Measurements from ENCODE around the gene DGLUCY.

DGLUCY gene

DNA sequence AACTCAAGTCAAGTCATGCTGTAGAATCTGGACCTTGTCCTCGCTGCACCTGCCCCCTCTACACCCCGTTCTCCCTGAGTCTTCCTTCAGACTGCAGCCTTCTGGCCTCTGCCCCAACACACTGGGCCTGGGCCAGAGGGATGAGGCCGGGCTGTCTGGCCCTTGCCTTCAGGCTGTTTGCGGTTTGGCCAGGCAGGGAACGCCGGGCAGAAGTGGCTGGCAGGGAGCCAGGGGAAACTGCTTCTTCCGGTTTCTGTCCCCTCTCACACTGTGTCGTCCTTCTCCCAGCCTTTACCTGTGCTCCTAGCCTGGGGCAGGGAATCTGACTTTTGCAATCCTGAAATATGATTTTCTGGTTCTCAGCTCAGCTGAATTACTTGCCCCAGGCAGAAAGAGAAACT is 13.5 kb downstream of the DGLUCY start:
- in situ Hi-C loops (cut with HindIII; ENCODE audit: low pct_ligation_motif_present, low pct_unique_long_range_greater_than_20kb, low sequenced_read_pairs): no loop called here
- DNase-seq: no peak

DNA sequence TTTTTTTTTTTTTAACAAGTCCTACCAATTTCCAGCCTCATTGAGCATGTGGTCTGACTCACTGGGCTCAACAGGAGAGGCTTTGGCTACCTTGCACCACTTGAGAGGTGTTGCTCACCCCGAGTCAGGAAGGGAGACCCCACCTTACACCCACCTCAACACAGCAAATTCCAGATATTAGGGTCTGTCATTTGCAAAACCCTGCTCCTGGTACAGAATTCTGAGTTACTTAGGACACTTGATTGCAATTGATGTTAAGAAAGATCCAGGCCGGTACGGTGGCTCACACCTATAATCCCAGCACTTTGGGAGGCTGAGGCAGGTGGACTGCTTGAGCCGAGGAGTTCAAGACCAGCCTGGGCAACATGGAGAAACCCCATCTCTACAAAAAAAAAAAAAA is 14.1 kb downstream of the DGLUCY start:
- in situ Hi-C loops (cut with HindIII; ENCODE audit: low pct_ligation_motif_present, low pct_unique_long_range_greater_than_20kb, low sequenced_read_pairs): no loop called here
- DNase-seq: no peak

DNA sequence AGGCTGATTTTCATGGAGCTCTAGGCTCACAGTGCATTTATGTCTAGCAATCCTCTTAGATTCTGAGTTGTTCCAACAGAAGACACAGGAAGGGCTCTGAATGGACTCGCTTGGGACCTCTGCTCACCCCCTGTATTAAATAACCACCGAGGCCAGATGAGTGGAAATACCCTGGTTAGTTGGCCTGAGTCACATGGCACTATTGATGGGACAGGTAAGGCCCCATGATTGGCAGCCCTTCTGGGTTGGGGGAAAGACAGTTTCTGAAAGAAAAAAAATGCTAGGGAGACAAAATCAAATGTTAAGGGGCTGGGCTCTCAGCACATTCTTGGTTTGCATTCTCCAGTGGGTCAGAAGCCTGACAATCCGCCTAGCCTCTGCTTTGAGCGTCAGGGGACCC is 14.8 kb downstream of the DGLUCY start:
- no peak for DNase-seq
- in situ Hi-C loops (cut with HindIII; ENCODE audit: low pct_ligation_motif_present, low pct_unique_long_range_greater_than_20kb, low sequenced_read_pairs): no loop called here

DNA sequence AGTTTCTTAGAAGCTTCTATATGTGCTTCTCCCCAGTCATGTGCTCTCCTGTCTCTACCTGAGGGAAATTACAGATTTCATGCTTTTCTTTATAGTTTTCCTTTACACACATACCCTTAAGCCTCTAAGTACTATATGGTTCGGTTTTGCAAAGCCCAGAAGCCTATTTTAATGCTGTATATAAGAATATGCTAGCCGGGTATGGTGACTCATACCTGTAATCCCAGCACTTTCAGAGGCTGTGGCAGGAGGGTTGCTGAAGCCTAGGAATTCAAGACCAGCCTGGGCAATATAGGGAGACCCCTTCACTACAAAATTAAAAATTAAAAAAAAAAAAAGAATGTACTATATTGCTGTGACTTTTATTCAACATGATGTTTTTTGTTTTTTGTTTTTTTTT is 15.4 kb downstream of the DGLUCY start:
- in situ Hi-C loops (cut with HindIII; ENCODE audit: low pct_ligation_motif_present, low pct_unique_long_range_greater_than_20kb, low sequenced_read_pairs): no loop called here
- DNase-seq: no peak

DNA sequence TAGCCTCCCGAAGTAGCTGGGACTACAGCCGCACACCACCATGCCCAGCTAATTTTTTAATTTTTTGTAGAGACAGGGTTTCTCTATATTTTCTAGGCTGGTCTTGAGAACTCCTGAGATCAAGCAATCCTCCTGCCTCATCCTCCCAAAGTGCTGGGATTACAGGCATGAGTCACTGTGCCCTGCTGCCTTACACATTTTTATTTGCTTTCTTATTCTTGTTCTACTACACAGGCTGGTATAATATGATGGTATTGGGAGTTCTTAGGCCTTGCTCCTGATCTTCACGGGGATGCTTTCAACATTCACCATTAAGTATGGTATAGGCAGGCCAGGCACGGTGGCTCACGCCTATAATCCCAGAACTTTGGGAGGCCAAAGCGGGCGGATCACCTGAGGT is 21.2 kb downstream of the DGLUCY start:
- in situ Hi-C loops (cut with HindIII; ENCODE audit: low pct_ligation_motif_present, low pct_unique_long_range_greater_than_20kb, low sequenced_read_pairs): no loop called here
- no peak for DNase-seq

DNA sequence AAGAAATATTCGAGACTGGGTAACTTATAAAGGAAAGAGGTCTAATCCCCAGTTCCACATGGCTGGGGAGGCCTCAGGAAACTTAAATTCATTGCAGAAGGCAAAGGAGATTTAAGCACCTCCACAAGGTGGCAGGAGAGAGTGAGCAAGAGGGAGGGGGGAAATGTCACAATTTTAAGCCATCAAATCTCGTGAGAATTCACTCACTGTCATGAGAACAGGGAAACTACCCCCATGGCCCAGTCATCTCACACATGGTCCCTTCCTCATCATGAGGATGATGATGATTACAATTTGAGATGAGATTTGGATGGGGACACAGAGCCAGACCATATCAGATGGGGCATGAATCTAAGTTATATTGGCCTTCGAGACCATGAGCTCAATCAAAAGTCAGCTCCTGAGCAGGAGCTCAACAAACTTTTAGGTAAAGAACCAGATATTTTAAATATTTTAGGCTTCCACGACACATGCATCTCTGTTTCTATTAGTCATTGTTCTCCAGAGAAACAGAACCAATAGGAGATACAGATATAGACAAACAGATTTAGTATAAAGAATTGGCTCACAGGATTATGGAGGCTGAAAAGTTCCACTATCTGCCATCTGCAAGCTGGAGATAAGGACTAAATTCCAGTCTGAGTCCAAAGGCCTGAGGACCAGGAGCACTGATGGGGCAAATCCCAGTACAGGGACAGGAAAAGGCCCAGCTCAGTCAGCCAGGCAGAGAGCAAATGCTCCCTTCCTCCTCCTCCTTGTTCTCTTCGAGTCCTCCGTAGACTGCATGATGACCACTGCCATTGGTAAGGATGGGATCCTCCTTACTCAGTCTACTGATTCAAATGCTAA is 24.9 kb downstream of the DGLUCY start:
- DNase-seq: peak; percentile 52
- in situ Hi-C loops (cut with HindIII; ENCODE audit: low pct_ligation_motif_present, low pct_unique_long_range_greater_than_20kb, low sequenced_read_pairs): no loop called here

DNA sequence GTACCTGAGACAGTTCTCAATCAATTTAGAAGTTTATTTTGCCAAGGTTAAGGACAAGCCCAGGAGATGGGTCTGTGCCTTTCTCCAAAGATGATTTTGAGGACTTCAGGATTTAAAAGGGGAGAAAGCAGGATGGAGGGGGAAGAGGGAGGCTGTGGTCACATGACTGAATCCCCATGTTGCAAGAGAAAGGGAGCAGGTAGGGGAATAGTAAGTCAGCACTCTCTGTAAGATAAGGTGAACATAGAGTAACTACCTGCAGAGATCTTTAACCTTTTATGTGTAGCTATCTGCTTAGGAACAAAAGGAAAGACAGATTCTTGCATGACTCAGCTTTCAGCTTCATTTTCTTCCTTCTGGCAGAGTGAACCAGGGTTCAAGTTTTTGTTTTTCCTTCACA is 25.9 kb downstream of the DGLUCY start:
- DNase-seq: no peak
- in situ Hi-C loops (cut with HindIII; ENCODE audit: low pct_ligation_motif_present, low pct_unique_long_range_greater_than_20kb, low sequenced_read_pairs): no loop called here

DNA sequence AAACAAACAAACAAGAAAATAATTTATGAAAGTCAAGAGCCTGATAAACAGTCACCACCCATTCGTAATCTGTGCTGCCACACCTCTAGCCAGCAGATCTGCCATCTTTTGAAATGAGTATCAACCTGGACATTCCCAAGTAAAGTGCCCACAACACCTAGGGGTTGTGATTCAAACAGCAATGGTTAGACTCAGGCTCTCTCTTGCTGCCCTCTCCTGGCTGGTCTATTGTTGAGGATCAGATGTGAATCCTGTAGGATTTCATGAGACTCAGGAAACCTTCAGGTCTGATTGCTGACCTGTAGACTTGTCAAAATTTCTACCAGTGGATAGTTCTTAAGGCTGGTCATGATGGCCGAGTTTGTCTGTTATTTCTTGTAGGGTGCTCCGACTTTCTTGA is 26.8 kb downstream of the DGLUCY start:
- in situ Hi-C loops (cut with HindIII; ENCODE audit: low pct_ligation_motif_present, low pct_unique_long_range_greater_than_20kb, low sequenced_read_pairs): no loop called here
- peak; percentile 28 for DNase-seq

DNA sequence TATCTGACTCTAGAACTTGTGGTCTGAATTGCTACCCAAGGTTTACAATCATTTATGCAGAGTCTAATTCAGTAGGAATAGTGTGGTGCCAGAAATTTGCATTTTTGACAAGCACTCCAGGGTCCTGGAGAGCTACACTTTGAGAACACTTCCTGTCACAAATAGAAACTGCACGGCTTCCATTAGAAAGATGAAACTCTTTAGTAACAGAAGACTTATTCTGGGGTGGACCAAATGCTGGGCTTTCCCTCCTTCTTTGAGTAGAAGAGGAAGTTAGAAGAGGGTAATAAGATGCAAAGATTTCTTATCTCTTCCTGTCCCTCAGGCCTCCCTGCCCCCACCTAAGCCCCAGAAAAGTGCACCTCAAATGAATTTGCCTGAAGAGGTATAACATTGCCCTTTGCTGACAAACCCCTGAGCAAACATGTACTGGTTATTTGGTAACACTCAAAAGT is 28.4 kb downstream of the DGLUCY start:
- in situ Hi-C loops (cut with HindIII; ENCODE audit: low pct_ligation_motif_present, low pct_unique_long_range_greater_than_20kb, low sequenced_read_pairs): no loop called here
- no peak for DNase-seq

DNA sequence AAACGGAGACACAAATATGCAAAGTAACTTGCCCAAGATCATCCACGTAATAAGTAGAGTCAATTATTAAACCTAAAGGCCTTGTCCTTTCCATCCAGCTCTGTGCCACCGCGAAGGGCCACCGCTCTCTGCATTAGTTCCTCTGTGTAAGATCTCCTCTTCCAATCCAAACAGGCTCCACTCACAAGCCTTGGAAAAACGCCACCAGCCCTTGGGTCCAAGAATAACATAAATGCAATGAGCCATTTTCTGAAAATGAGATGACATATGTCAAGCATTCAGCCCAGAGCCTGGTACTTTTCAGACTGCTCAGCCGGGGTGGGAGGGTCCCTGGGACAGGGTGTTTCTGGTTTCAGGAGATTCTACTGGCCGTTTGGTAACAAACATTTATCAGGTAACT is 30.0 kb downstream of the DGLUCY start:
- no peak for DNase-seq
- in situ Hi-C loops (cut with HindIII; ENCODE audit: low pct_ligation_motif_present, low pct_unique_long_range_greater_than_20kb, low sequenced_read_pairs): no loop called here

DNA sequence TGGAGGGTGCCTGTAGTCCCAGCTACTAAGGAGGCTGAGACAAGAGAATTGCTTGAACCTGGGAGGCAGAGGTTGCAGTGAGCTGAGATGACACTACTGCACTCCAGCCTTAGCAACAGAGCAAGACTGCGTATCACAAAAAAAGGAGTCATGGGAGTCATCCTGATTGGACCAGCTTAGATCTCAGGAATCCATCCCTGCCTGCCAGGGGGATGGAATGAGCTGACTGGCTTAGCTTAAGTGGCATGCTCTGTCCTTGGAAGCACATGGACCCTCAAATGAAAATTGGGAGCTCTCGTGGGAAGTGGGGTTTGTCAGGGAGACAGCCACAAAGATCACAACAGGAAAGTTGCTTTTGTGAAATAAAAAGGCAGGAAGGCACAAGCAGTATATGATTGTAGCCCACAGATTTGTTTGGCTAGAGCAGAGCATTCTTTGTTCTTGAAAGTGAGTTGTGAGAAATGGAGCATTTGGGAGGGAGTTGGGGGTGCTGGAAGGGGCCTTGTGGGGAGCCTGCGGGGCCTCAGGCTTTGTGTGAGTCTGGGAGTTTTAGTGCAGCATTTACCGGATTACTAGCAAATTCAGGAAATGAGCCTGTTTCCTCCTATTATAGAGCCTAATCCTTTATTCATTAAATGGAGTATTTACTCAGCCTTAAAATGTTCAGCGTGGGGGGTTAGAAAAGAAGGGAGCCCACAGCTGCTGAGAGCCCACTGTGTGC is 30.7 kb downstream of the DGLUCY start:
- DNase-seq: no peak
- in situ Hi-C loops (cut with HindIII; ENCODE audit: low pct_ligation_motif_present, low pct_unique_long_range_greater_than_20kb, low sequenced_read_pairs): no loop called here

DNA sequence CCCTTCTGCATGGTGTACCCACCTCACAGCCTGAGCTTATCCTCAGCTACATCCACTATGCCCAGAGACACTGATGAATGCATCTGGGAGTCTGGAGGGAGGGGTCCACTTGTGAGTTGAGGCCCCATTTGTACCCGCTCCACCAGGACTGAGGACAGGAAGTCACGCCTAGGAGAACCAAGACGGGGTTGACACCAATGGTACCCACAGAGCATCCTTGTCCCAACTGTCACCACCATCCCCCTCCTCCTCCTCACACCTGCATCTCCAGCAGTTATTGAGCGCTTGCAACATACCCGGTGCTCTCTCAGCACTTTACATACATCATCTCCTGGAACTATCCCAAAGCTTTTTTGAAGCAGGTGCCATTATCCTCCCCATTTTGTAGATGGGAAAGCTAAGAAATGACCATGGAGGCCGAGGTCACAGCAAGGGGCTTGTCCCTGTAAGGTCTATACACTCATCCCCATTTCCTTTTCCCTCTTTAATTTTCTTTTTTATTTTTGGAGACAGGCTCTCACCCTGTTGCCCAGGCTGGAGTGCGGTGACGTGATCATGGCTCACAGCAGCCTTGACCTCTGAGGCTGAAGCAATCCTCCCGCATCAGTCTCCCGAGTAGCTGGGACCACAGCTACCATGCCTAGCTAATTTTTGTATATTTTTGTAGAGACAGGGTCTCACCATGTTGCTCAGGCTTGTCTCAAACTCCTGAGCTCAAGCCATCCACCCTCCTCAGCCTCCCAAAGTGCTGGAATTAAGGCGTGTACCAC is 31.7 kb downstream of the DGLUCY start:
- in situ Hi-C loops (cut with HindIII; ENCODE audit: low pct_ligation_motif_present, low pct_unique_long_range_greater_than_20kb, low sequenced_read_pairs): no loop called here

DNA sequence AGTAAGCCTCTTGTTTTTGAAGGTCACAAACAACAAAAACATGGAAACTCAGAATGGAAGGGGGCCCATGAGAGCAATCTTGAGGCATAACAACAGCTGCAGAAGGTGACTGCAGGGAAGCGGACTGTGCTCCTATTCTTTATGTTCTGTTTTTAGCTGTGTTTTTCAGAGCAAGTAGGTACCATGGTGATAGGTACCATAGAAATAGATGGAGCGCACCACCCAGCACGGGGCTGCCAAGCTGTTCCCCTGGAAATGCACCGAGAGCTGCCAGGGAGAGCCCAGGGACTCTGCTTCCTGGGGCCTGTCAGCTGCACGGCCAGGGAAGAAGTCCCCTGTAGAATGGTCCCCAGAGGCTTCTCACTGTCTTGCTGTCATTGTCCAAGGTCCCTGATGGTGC is 32.8 kb downstream of the DGLUCY start:
- in situ Hi-C loops (cut with HindIII; ENCODE audit: low pct_ligation_motif_present, low pct_unique_long_range_greater_than_20kb, low sequenced_read_pairs): no loop called here
- no peak for DNase-seq

More for the DNA sequence above, 31.7 kb downstream of the DGLUCY start:
- DNase-seq: no peak

DNA sequence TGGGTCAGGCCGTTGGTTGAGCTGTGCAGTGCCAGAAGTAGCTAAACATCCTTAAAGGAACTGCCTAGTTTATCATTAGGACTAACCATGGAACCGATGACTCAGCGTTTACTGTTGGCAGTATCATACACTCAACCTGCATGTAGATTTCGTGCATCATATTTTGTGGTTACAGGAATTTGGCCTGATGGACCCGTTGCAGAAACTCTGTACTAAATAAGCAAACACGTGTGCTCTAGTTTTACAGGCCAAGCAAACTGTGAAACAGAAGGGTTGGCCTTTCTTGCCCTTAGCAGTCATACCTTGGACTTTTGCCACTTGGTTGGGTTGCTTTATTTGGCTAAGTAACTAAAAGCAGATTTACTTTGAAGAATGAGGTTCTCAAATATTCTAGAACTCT is 35.6 kb downstream of the DGLUCY start:
- in situ Hi-C loops (cut with HindIII; ENCODE audit: low pct_ligation_motif_present, low pct_unique_long_range_greater_than_20kb, low sequenced_read_pairs): no loop called here

DNA sequence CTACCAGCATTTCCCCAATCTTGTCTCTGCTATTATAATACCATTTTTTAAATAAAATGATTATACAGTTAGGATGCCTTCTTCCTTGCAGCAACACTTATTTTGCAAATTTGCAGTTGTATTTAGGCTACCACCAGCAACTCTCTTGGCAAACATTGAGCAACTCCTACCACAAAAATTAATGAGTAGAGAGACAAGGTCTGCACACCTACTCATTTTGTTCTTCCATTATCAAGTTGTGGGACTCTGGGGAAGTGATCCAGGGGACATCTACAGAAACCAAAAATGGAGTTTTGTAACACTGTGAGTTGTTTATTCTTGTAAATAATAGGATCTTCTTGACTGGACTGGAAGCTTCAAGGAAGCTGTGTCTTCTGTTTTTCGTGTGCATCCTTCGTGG is 38.6 kb downstream of the DGLUCY start:
- in situ Hi-C loops (cut with HindIII; ENCODE audit: low pct_ligation_motif_present, low pct_unique_long_range_greater_than_20kb, low sequenced_read_pairs): loop anchor here (25.0 kb wide), 1 partner anchor 240 kb away; no protein-coding TSS in a partner anchor
- no peak for DNase-seq

More for the DNA sequence above, 35.6 kb downstream of the DGLUCY start:
- DNase-seq: peak; percentile 92

DNA sequence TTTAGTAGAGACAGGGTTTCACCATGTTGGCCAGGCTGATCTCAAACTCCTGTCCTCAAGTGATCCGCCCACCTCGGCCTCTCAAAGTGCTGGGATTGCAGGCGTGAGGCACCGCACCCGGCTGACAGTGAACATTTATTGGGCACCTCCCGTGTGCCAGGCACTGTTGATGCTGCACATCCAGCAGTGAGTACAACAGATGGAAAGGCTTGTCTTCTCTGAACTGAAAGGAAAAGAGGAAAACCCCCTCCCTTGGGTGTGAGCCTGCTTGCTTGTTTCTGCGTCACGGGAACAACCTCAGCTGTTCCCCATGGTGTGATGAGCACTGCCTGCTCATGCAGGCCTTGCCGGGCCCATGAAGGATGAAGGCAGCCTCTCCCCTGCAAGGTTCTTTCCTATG is 39.5 kb downstream of the DGLUCY start:
- no peak for DNase-seq

DNA sequence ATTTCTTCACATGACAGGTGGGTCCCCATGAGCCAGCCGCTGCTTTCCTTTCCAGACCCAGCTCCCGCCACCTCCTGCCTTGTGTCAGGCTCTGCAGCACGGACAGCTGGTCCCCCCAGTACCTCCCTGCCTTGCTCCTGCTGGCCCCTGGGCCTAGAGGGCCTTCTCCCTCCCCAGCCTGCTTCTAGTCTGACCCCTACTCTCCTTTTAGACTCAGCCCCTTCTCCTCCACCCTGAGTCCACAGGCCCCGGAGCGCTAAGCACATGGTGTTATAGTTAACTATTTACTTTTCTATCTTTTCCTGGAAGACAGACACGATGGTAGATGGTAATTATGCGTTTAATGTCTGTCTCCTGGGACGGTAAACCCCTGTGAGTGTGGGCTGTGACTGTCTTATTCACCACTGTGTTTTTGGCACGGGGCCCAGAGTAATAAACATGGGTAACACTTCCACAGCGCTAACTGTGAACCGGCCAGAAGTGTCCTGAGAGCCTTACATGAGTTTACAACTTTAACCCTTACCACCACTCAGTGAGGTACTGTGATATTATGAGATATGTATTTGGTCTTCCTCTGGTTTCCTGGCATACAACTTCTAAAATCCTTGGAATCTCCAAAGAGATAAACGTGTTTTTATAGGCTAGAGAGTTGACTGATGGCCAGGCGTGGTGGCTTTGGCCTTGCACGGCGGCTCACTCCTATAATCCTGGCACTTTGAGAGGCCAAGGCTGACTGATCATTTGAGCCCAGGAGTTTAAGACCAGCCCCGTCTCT is 41.2 kb downstream of the DGLUCY start:
- peak; percentile 83 for DNase-seq
- in situ Hi-C loops (cut with HindIII; ENCODE audit: low pct_ligation_motif_present, low pct_unique_long_range_greater_than_20kb, low sequenced_read_pairs): loop anchor here (25.0 kb wide), 1 partner anchor 243 kb away; no protein-coding TSS in a partner anchor

More for the DNA sequence above, 39.5 kb downstream of the DGLUCY start:
- in situ Hi-C loops (cut with HindIII; ENCODE audit: low pct_ligation_motif_present, low pct_unique_long_range_greater_than_20kb, low sequenced_read_pairs): loop anchor here (25.0 kb wide), 1 partner anchor 241 kb away; no protein-coding TSS in a partner anchor

DNA sequence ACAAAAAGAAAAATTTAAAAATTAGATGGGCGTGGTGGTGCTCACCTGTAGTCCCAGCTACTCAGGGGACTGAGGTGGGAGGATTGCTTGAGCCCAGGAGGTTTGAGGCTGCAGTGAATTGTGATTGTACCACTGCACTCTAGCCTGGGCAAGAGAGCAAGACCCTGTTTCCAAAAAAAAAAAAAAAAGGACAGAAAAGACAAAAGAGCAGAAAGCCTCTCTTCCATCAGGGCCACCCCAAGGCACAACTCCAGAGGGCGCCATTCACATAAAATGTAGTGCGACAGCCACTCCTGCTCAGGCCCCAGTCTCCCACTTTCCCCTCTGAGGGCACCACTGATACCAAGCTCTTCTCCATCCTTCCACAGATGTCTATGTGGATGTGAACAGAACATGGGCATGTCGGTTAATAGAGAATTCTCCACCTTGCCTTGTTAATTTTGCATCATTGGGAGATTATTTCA is 41.8 kb downstream of the DGLUCY start:
- no peak for DNase-seq
- in situ Hi-C loops (cut with HindIII; ENCODE audit: low pct_ligation_motif_present, low pct_unique_long_range_greater_than_20kb, low sequenced_read_pairs): loop anchor here (25.0 kb wide), 1 partner anchor 243 kb away; no protein-coding TSS in a partner anchor
